HepG2 (cell line): Measurements from ENCODE around the gene TBC1D2B. TPM values are rescaled to one million over a fixed set of nuclear protein-coding genes. Genes with fewer than 3 reads are reported as not detected.

ENCODE experiments used
- ATAC-seq: fragments of 200-7000 bp; cut with Tn5 transposase; 3 replicates; pipeline ENCODE4 v1.9.1; 2020; ENCODE audit warnings: mild to moderate bottlenecking, moderate library complexity
- BruUV-seq: library from RNA; stranded (reverse); fragments of 400-500 nt; replicated peaks from 2 replicates; lab custom pipeline; 2021; lab: Mats Ljungman, UMichigan
- CTCF ChIA-PET: fragments of 300-600 bp; formaldehyde crosslinking; extraction: SDS; loops from one replicate; lab custom pipeline; 2021; ENCODE audit warnings: low total read pairs, inconsistent platforms, low intra/inter-chr PET ratio; lab: Yijun Ruan, JAX
- POLR2A ChIA-PET: fragments of 350-600 bp; sonication (Branson Sonifier 250); formaldehyde crosslinking; loops from one replicate; lab custom pipeline; 2020; ENCODE audit warnings: antibody characterized with exemption, inconsistent platforms; lab: Yijun Ruan, JAX
- DNase-seq: peaks from one replicate; pipeline ENCODE4 v3.0.0-alpha.2; 2015; ENCODE audit warnings: low spot score
- FAIRE-seq: peaks from 3 replicates; lab custom pipeline; 2011; peaks lifted over from hg19 to GRCh38; lab: Jason Lieb, UNC
- H2AFZ ChIP-seq: one replicate; pipeline ENCODE4 v1.6.1; 2011; ENCODE audit warnings: low read length, inconsistent platforms
- H3K27ac ChIP-seq: fragments of 300-600 bp; 3 replicates; pipeline ENCODE4 v1.8.0; 2011; ENCODE audit warnings: mixed run types, mild to moderate bottlenecking, mixed read lengths, low read length, inconsistent platforms; ENCODE audit not compliant: insufficient read depth; ENCODE audit errors: extremely low read length
- H3K27me3 ChIP-seq, 2 experiments: fragments of 200-600 bp in 1 of 2; 2 replicates in 1 of 2; 3 replicates in 1 of 2; pipeline versions ENCODE4 v1.6.0 to v1.8.0; 2011; ENCODE audit warnings: low read length in 2 of 2, mild to moderate bottlenecking in 2 of 2, moderate library complexity in 2 of 2, inconsistent platforms in 1 of 2; ENCODE audit not compliant: insufficient read depth in 2 of 2, control insufficient read depth in 1 of 2
- H3K36me3 ChIP-seq, 2 experiments: fragments of 200-600 bp in 1 of 2; replicated peaks in 1 of 2; 2 replicates in 1 of 2; 3 replicates in 1 of 2; pipeline versions ENCODE4 v1.5.1 to v1.8.0; 2011; ENCODE audit warnings: low read length in 2 of 2, inconsistent platforms in 1 of 2; ENCODE audit not compliant: insufficient read depth in 2 of 2, control insufficient read depth in 1 of 2
- H3K4me1 ChIP-seq: 2 replicates; pipeline ENCODE4 v1.5.1; 2012; ENCODE audit warnings: low read length, inconsistent platforms; ENCODE audit not compliant: insufficient read depth
- H3K4me2 ChIP-seq: 2 replicates; pipeline ENCODE4 v1.6.0; 2011; ENCODE audit warnings: low read depth, low read length, inconsistent platforms
- H3K4me3 ChIP-seq, 3 experiments: fragments of 200-600 bp in 1 of 3; sonication (generic), shearing (Covaris generic) in 1 of 3; replicated peaks in 1 of 3; 2 replicates each; pipeline ENCODE4 v1.5.1; 2011 to 2016; ENCODE audit warnings: low read length in 3 of 3, inconsistent platforms in 2 of 3, low read depth in 2 of 3, mild to moderate bottlenecking in 2 of 3, control low read depth in 1 of 3, mixed read lengths in 1 of 3; ENCODE audit not compliant: insufficient read depth in 1 of 3
- H3K79me2 ChIP-seq: one replicate; pipeline ENCODE4 v1.6.1; 2011; ENCODE audit warnings: low read length, inconsistent platforms; ENCODE audit not compliant: insufficient read depth
- H3K9ac ChIP-seq: 2 replicates; pipeline ENCODE4 v1.6.0; 2011; ENCODE audit warnings: mild to moderate bottlenecking, low read depth, low read length, inconsistent platforms; ENCODE audit not compliant: insufficient read depth
- H3K9me3 ChIP-seq: 2 replicates; pipeline ENCODE4 v1.5.1; 2012; ENCODE audit warnings: mild to moderate bottlenecking, low read length
- H4K20me1 ChIP-seq: 2 replicates; pipeline ENCODE4 v1.6.0; 2011; ENCODE audit warnings: inconsistent platforms, mild to moderate bottlenecking, low read length, moderate library complexity; ENCODE audit not compliant: insufficient read depth
- CHD2 ChIP-seq: IDR thresholded peaks from 2 replicates; pipeline ENCODE4 v1.6.1; 2011; ENCODE audit warnings: low read depth, low read length, improper control_type of control experiment
- CREB1 ChIP-seq, 2 experiments: fragments of 450-650 bp in 1 of 2; IDR thresholded peaks; 2 replicates each; pipeline ENCODE4 v1.6.1; 2016 to 2017; ENCODE audit warnings: control low read depth in 1 of 2, mild to moderate bottlenecking in 1 of 2, missing compliant biosample characterization in 1 of 2, missing genetic modification characterization in 1 of 2
- HBP1 ChIP-seq: IDR thresholded peaks from 2 replicates; pipeline ENCODE4 v1.6.1; 2016; ENCODE audit warnings: low read depth, control low read depth
- KLF16 ChIP-seq, 2 experiments: sonication (generic) in 1 of 2; formaldehyde crosslinking in 1 of 2; IDR thresholded peaks; 2 replicates each; pipeline versions ENCODE4 v1.6.1 to v1.8.0; 2016 to 2023; ENCODE audit warnings: missing genetic modification reagents in 2 of 2, missing compliant biosample characterization in 1 of 2
- MIER2 ChIP-seq: IDR thresholded peaks from 2 replicates; pipeline ENCODE4 v1.6.1; 2016; ENCODE audit warnings: missing biosample characterization, missing genetic modification reagents
- MTF2 ChIP-seq: sonication (generic); formaldehyde crosslinking; IDR thresholded peaks from 2 replicates; pipeline ENCODE4 v1.5.0; 2020; ENCODE audit warnings: missing genetic modification reagents, borderline replicate concordance
- MYPOP ChIP-seq: sonication (generic); formaldehyde crosslinking; IDR thresholded peaks from 2 replicates; pipeline ENCODE4 v1.8.1; 2023; ENCODE audit warnings: mild to moderate bottlenecking, moderate library complexity, missing genetic modification reagents
- STAG1 ChIP-seq: sonication (generic); formaldehyde crosslinking; IDR thresholded peaks from 2 replicates; pipeline ENCODE4 v1.4.0; 2020; ENCODE audit warnings: missing genetic modification reagents
- THAP8 ChIP-seq: sonication (generic); formaldehyde crosslinking; IDR thresholded peaks from 2 replicates; pipeline ENCODE4 v1.5.1; 2020; ENCODE audit warnings: missing genetic modification reagents, mild to moderate bottlenecking, borderline replicate concordance
- THYN1 ChIP-seq: sonication (generic); formaldehyde crosslinking; IDR thresholded peaks from 2 replicates; pipeline ENCODE4 v1.8.1; 2023; ENCODE audit warnings: low read depth, mild to moderate bottlenecking, moderate library complexity, missing genetic modification reagents, borderline replicate concordance
- ZBTB42 ChIP-seq: sonication (generic); formaldehyde crosslinking; IDR thresholded peaks from 2 replicates; pipeline ENCODE4 v1.5.0; 2020; ENCODE audit warnings: mild to moderate bottlenecking, missing genetic modification reagents
- ZNF235 ChIP-seq: sonication (generic); formaldehyde crosslinking; IDR thresholded peaks from 2 replicates; pipeline ENCODE4 v1.8.1; 2023; ENCODE audit warnings: mild to moderate bottlenecking, missing genetic modification reagents, borderline replicate concordance
- ZNF747 ChIP-seq: sonication (generic); formaldehyde crosslinking; IDR thresholded peaks from 2 replicates; pipeline ENCODE4 v1.8.1; 2023; ENCODE audit warnings: missing genetic modification reagents, mild to moderate bottlenecking, borderline replicate concordance
- ZSCAN21 ChIP-seq: sonication (generic); formaldehyde crosslinking; IDR thresholded peaks from 2 replicates; pipeline ENCODE4 v1.8.0; 2022; ENCODE audit warnings: mild to moderate bottlenecking, missing genetic modification reagents, moderate library complexity, borderline replicate concordance
- WGBS: methylation state at CpG from one replicate; pipeline ENCODE4 v1.1.6; 2017; ENCODE audit warnings: low lambda C conversion rate; 5-methylcytosine and 5-hydroxymethylcytosine counted together
- in situ Hi-C: cut with HindIII; loops from 2 replicates; pipeline ENCODE4 v1.10.0; 2017; ENCODE audit warnings: low pct_unique_long_range_greater_than_20kb; ENCODE audit not compliant: extremely low pct_ligation_motif_present
- intact Hi-C: fragments of 100-400 bp; cut with micrococcal nuclease; formaldehyde crosslinking; loops from one replicate; pipeline ENCODE4 v1.10.0; 2022; ENCODE audit not compliant: unreplicated experiment
- polyA plus RNA-seq, 8 experiments: library from polyadenylated mRNA; depleted of rRNA in 3 of 8; stranded (reverse) in 7 of 8; unstranded in 1 of 8; fragments of >200 nt; fragmentation: Illumina TruSeq in 4 of 8; extraction: Trizol in 4 of 8; gene quantifications; 2 replicates each; pipeline versions ENCODE4 v1.2.1 to v1.2.3, GENCODE V29; 2011 to 2016; ENCODE audit warnings: low read depth in 4 of 8, missing spikeins in 1 of 8, mixed read lengths in 1 of 8; ENCODE audit not compliant: insufficient read depth in 1 of 8
- total RNA-seq, 5 experiments: library from RNA; depleted of rRNA; stranded (reverse); fragments of >200 nt; fragmentation: Illumina TruSeq; extraction: Trizol; gene quantifications; 2 replicates each; pipeline ENCODE4 v1.2.3, GENCODE V29; 2016; ENCODE audit warnings: low read depth in 1 of 5

TBC1D2B gene
- total and polyA plus RNA-seq, 2 of the 13 experiments (the other 11 are each of a cell fraction or from before 2014, with no cell fraction given) = 10.1 to 14.4 TPM

- TF ChIP-seq ZSCAN21 (no peak), STAG1 (CRISPR knock-in tag) (no peak), CHD2 (no peak), THYN1 (no peak)
Observed at GRCh38 chr15:78007964-78008886, 69.3 kb downstream of the TBC1D2B start (continued).

GRCh38 chr15:78007211-78007931 is 70.1 kb downstream of the TBC1D2B start:
- H3K9ac ChIP-seq = no peak overlapping the region
- no peaks in the 10 kb centered on the region for H4K20me1 ChIP-seq
- no peak overlapping the region for H3K4me2 ChIP-seq
- no peak overlapping the region for H2AFZ ChIP-seq
- H3K36me3 ChIP-seq = peaks cover 7 to 42% of the 10 kb centered on the region in 2 experiments; a peak in 4 of 5 replicates
- POLR2A ChIA-PET = interaction anchor here (0.6 kb wide), 1 partner anchor 82 kb away, joined by 3 read pairs; no protein-coding TSS in a partner anchor
- FAIRE-seq = no peak
- in situ Hi-C loops = no loop called here
- no peak overlapping the region for H3K4me3 ChIP-seq
- no peaks in the 10 kb centered on the region for H3K79me2 ChIP-seq
- no peak for ATAC-seq
- CTCF ChIA-PET = no interaction called here
- intact Hi-C loops = no loop called here
- 98% methylated on average over 8 of the region's 11 CpGs for WGBS
- DNase-seq = no peak
- H3K9me3 ChIP-seq = no peaks in the 10 kb centered on the region
- no peak overlapping the region for H3K27ac ChIP-seq
- H3K4me1 ChIP-seq = peaks cover 6% of the 10 kb centered on the region
- no TSS peak for BruUV-seq
- H3K27me3 ChIP-seq = no peaks in the 10 kb centered on the region
- TF ChIP-seq HBP1 (CRISPR knock-in tag) (no peak), KLF16 (CRISPR knock-in tag; IDR thresholded peaks at IDR 0.05) (no peak), ZBTB42 (CRISPR knock-in tag) (no peak), MIER2 (CRISPR knock-in tag) (no peak), THAP8 (no peak), MTF2 (CRISPR knock-in tag) (no peak), ZNF235 (CRISPR knock-in tag) (no peak), ZNF747 (CRISPR knock-in tag) (no peak), CREB1 (IDR thresholded peaks at IDR 0.05) (no peak), CREB1 (CRISPR knock-in tag; IDR thresholded peaks at IDR 0.05) (no peak), MYPOP (CRISPR knock-in tag) (no peak)
